Testis (tissue), 3 donors: ENCODE data around the gene TMEM145. TPM values are rescaled to one million over a fixed set of nuclear protein-coding genes. Genes with fewer than 3 reads are reported as not detected.

Source experiments
- DNase-seq: peaks from one replicate; pipeline ENCODE4 v3.0.0-alpha.2; 2019
- H3K27ac ChIP-seq, 2 donors: fragments of 200-600 bp; sonication (generic); one replicate each; pipeline ENCODE4 v1.5.1; 2019
- H3K27me3 ChIP-seq: fragments of 200-600 bp; sonication (generic); one replicate; pipeline ENCODE4 v1.5.1; 2019
- H3K36me3 ChIP-seq: fragments of 200-600 bp; sonication (generic); one replicate; pipeline ENCODE4 v1.5.1; 2017; ENCODE audit warnings: low read depth; ENCODE audit errors: missing control alignments
- H3K4me1 ChIP-seq: fragments of 200-600 bp; sonication (generic); one replicate; pipeline ENCODE4 v1.5.1; 2019
- H3K4me3 ChIP-seq, 2 donors: fragments of 200-600 bp; sonication (generic); one replicate each; pipeline ENCODE4 v1.5.1; 2017 to 2019
- H3K9me3 ChIP-seq: fragments of 200-600 bp; sonication (generic); one replicate; pipeline ENCODE4 v1.5.1; 2017
- CTCF ChIP-seq, 3 experiments: fragments of 450-650 bp in 2 of 3; fragments of 200-600 bp in 1 of 3; sonication (generic) in 1 of 3; IDR thresholded peaks; one replicate each; pipeline ENCODE4 v1.5.1; 2016 to 2019; ENCODE audit warnings: antibody characterized with exemption in 3 of 3, mild to moderate bottlenecking in 2 of 3, moderate library complexity in 1 of 3
- POLR2A ChIP-seq: fragments of 450-650 bp; IDR thresholded peaks from one replicate; pipeline ENCODE4 v1.6.1; 2017; ENCODE audit warnings: antibody characterized with exemption, mild to moderate bottlenecking, moderate library complexity
- WGBS, 2 donors: methylation state at CpG; one replicate each; pipeline ENCODE4 v1.1.5; 2018; 5-methylcytosine and 5-hydroxymethylcytosine counted together
- intact Hi-C: fragments of 100-400 bp; cut with DNase I; formaldehyde crosslinking; loops from one replicate; pipeline ENCODE4 v1.15.1; 2023; ENCODE audit warnings: low total_unique reads
- polyA plus RNA-seq: library from polyadenylated mRNA; stranded (reverse); fragments of 350-450 nt; fragmentation: Illumina TruSeq; extraction: RNeasy Lipid Tissue Mini Kit (QIAGEN cat#74804); gene quantifications from one replicate; pipeline ENCODE4 v1.2.3, GENCODE V29; 2014; ENCODE audit warnings: low read depth, low replicate concordance; ENCODE audit not compliant: insufficient read depth
- total RNA-seq, 2 donors: library from RNA; depleted of rRNA; stranded (reverse); fragments of >200 nt; gene quantifications; one replicate each; pipeline ENCODE4 v1.2.3, GENCODE V29; 2016

TMEM145 gene
- total and polyA plus RNA-seq, 3 donors from 2014 or later, result 6.9 to 12.3 (median 7.2) TPM

- WGBS, 2 donors, result 84 to 88% methylated on average over 18 to 35 of the region's 35 CpGs
- intact Hi-C loops, result no loop called here
- Histone ChIP-seq H3K4me1 (peaks cover 25% of the 10 kb centered on the region), H3K9me3 (no peaks in the 10 kb centered on the region), H3K27ac (no peak overlapping the region), H3K27me3 (no peaks in the 10 kb centered on the region), H3K36me3 (no peaks in the 10 kb centered on the region), H3K4me3 (no peak overlapping the region)
- TF ChIP-seq CTCF (IDR thresholded peaks at IDR 0.05) (no peak), POLR2A (no peak)
- no peak for DNase-seq
Observed at GRCh38 chr19:42271861-42272534, 41.1 kb upstream of the TMEM145 start.

- H3K27ac ChIP-seq, result no peak overlapping the region
- no peak overlapping the region for H3K4me3 ChIP-seq
- intact Hi-C loops, result no loop called here
- H3K4me1 ChIP-seq, result peaks cover 30% of the 10 kb centered on the region
- H3K36me3 ChIP-seq, result no peaks in the 10 kb centered on the region
- no peaks in the 10 kb centered on the region for H3K9me3 ChIP-seq
- WGBS, 2 donors, result 93% methylated on average over 3 to 8 of the region's 9 CpGs
- TF ChIP-seq POLR2A, result no peak
- TF ChIP-seq CTCF (IDR thresholded peaks at IDR 0.05), result no peak
- H3K27me3 ChIP-seq, result no peaks in the 10 kb centered on the region
- no peak for DNase-seq
Observed at GRCh38 chr19:42272535-42272897, 40.6 kb upstream of the TMEM145 start.

- H3K9me3 ChIP-seq, result no peaks in the 10 kb centered on the region
- no peak for TF ChIP-seq CTCF (IDR thresholded peaks at IDR 0.05)
- no peak for TF ChIP-seq POLR2A
- WGBS, 2 donors, result 94 to 96% methylated on average over 21 to 23 of the region's 23 CpGs
- H3K27ac ChIP-seq, result no peak overlapping the region
- intact Hi-C loops, result no loop called here
- H3K36me3 ChIP-seq, result no peaks in the 10 kb centered on the region
- DNase-seq, result no peak
- no peaks in the 10 kb centered on the region for H3K27me3 ChIP-seq
- H3K4me3 ChIP-seq, result no peak overlapping the region
- H3K4me1 ChIP-seq, result peaks cover 35% of the 10 kb centered on the region
Observed at GRCh38 chr19:42272989-42273406, 40.1 kb upstream of the TMEM145 start.

GRCh38 chr19:42273407-42274064 lies 39.6 kb upstream of the TMEM145 start:
- H3K27ac ChIP-seq, result no peak overlapping the region
- no peak for DNase-seq
- no peaks in the 10 kb centered on the region for H3K36me3 ChIP-seq
- no peak for TF ChIP-seq CTCF (IDR thresholded peaks at IDR 0.05)
- no peak for TF ChIP-seq POLR2A
- intact Hi-C loops, result no loop called here
- peaks cover 40% of the 10 kb centered on the region for H3K4me1 ChIP-seq
- no peaks in the 10 kb centered on the region for H3K9me3 ChIP-seq
- H3K4me3 ChIP-seq, result no peak overlapping the region
- H3K27me3 ChIP-seq, result no peaks in the 10 kb centered on the region
- 94 to 96% methylated on average over 31 to 43 of the region's 43 CpGs for WGBS, 2 donors
